HUDEP-2 (cell line): ENCODE data around the gene GPR137B.
"Not testable (repeated sequence)": the region's sequence is repeated elsewhere in the genome, so short reads cannot be mapped to it uniquely, and the experiment has no call there.

Experiments used
- DNase-seq, 76 experiments: peaks; one replicate each; lab custom pipeline; 2025; ENCODE audit not compliant: unreplicated experiment in 76 of 76; lab: John Stamatoyannopoulos, UW

GPR137B gene

DNA sequence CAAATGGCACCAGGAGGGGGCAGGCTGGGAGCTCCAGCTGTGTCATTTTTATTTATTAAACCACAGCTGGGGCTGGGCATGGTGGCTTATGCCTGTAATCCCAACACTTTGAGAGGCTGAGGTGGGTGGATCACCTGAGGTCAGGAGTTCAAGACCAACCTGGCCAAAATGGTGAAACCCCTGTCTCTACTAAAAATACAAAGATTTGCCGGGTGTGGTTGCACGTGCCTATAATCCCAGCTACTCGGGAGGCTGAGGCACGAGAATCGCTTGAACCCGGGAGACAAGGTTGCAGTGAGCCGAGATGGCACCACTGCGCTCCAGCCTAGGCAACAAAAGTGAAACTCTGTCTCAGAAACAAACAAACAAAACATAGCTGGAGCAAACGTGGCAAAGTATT is 15.7 kb downstream of the GPR137B start:
- not testable (repeated sequence) for DNase-seq

DNA sequence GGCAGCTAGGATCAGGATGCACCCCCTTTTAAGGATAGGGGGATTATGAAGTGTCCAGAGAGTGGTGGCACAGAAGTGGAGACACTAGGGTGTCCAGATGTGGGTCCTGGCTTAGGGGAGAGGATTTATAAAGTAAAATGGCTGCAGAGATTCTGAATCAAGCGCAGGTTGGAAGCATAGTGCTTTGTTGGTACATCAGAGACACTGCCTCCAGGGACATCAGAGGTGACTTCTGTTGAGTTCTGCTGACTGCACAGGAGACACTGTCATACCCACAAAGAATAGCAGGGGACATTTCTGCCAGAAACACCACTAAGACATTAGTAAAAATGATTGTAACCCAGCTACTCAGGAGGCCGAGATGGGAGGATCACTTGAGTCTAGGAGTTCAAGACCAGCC is 16.4 kb downstream of the GPR137B start:
- no peak for DNase-seq

DNA sequence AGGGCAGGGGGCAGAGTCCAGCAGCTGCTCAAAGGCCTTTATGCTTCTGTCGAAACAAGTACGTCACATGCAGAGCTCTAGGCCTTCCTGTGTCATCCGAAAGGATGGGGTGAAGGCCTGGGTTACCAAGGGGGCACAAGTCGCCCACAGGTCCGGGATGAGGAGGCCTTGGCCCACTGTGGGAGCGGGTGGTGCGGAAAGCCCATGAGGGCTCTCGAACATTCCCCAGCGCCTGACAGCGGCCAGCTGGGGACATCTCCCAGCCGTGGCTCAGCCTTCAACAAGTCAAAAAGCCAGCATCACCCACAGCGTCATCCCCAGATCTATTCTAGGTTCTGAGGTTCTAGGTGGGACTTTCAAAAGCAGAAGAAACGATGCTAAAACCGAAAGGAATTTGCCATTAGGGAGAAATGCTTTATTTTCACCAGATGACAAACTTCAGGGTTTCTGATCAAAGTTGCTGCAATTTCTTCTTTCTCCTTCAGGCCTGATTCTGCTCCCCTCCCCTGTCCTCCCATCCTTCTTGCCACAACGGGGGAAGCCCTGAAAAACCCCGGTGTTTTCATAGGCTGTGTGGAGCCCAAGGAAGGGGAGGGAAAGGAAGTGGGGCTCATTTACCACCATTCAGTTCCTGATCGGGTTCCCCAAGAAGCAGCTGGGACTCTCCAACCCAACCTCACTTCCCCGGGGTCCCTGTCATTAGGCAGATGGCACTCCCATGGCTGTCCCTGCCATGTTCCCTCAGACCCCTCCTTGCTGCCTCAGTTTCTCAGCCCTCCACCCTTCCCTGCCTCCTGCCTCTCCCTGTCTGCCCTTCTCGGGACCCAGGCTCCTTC is 17.6 kb downstream of the GPR137B start:
- DNase-seq = no peak

DNA sequence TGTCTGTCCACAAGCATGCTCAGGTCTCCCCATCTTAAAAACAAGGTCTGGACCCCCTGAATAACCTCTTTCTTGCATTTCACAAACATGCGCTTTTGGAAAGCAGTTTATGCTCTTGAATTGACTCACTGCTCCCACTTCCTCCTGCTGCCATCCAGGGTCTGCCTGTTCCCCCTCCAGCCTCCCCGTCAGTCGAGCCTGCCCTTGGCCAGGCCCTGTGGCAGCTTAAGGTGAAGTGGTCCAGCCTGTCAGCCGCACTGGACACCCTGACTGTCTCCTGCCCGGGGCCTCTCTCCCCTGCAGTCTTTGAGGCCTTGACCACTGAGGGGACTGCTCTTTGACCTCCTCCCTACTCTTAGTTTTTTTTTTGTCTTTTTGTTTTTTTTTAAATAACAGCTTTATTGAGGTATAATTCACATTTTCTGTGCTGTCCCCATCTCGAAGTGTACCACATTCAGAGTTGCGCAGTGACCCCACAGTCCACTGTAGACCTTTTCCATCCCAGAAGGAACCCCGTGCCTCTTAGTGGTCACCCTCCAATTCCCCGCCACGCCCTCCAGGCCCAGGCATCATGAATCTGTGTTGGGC is 18.3 kb downstream of the GPR137B start:
- no peak for DNase-seq

DNA sequence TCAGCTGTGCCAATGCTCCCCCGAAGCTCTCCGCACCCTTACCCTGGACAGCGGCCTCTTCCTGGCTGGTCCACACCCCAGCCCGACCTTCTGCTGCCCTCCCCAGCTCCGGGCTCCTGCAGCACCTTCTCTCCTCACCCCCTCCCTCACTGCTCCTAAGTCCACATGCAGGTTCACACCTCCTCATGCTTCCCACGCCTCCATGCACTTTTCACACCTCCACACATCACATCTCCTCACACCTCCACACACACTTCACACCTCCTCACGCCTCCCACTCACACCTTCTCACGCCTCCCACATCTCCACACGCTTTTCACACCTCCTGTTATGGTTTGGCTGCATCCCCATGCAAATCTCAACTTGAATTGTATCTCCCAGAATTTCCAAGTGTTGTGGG is 18.9 kb downstream of the GPR137B start:
- DNase-seq = no peak

DNA sequence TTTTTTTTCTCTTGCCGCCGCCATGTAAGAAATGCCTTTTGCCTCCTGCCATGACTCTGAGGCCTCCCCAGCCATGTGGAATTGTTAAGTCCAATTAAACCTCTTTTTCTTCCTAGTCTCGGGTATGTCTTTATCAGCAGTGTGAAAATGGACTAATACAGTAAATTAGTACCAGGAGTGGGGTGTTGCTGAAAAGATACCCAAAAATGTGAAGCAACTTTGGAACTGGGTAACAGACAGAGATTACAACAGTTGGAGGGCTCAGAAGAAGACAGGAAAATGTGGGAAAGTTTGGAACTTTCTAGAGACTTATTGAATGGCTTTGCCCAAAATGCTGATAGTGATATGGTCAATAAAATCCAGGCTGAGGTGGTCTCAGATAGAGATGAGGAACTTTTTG is 19.4 kb downstream of the GPR137B start:
- DNase-seq = not testable (repeated sequence)

DNA sequence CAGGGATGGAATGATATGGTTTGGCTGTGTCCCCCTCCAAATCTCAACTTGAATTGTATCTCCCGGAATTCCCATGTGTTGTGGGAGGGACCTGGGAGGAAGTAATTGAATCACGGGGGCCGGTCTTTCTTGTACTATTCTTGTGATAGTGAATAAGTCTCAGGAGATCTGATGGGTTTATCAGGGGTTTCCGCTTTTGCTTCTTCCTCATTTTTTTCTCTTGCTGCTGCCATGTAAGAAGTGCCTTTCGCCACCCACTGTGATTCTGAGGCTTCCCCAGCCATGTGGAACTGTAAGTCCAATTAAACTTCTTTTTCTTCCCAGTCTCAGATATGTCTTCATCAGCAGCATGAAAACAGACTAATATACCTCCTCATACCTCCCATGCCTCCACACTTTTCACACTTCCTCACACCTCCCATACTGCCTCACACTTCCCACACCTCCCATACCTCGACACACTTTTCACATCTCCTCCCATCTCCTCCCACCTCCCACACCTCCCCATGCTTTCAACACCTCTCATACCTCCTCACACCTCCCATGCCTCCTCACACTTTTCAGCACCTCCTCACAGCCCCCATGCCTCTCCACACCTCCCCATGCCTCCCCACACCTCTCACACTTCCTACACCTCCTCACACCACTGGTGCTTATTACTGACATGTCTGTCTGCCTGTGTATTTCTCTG is 21.3 kb downstream of the GPR137B start:
- no peak for DNase-seq

DNA sequence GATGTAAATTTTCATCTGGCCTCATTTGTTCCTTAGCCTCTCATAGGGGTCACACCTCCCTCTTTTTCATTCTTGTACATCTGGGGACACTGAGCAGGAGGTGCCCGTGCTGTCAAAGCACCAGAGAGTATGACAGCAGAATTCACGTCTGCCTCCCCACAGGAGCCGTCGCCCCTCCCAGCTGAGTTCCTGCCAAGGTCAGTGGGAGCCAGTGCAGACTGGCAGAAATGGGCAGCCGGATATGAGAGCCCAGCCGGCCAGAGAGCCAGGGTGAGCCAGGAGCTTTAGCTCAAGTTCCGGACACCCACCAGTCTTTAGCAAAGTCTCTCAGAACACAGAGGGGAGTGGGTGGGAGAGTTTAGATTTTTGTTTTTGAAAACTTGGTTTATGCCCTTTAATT is 21.9 kb downstream of the GPR137B start:
- no peak for DNase-seq

DNA sequence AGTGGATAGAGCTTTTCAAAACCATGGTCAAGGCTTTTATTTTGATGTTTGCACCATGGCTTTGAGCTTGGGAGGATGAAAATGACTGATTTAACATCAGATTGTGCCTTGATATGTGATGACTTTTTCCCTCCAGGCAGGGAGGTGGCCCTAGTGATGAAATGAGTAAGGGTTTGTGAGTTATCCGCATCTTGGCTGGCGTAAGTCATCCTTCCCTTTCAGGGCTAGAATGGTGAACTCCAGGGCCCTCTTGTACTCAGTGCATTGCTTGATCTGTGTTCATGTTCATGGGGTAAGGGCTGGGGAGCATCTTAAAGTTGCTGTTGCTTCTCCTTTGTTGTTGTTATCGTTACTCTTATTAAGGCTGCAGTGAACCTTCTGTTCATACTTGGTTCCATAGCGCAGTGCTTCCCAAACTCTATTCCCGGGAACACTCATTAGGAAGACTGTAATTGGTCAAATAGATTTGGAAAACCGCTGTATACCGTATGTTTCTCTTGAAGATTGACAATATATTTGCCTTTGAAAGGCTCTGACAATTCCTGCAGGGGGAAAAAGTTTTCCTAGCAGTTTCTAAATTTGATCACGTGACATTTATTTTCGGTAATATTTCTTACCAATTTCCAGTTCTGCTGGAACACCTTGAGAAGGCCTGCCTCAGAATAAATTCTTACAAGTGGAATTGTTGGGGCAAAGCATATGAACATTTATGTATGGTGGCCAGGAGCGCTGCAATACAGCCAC is 23.1 kb downstream of the GPR137B start:
- no peak for DNase-seq

DNA sequence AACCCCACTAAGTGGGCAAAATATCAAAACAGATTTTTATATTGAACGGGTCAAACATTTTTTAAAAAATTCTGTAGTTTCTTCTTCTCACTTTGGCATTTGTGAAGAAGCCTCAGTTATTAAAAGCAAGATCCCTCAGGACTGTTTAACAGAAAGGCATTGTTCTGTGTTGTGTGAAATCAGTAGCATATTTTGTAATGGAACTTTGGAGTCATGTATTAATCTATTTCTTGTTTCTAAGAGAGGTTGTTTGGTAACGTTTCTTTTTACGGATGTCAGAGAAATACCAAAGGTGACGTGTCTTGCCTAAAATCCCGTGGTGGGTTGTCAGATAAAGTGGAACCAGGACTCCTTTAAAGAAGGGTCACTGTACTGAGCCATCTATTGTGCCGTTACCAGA is 23.7 kb downstream of the GPR137B start:
- DNase-seq = no peak

DNA sequence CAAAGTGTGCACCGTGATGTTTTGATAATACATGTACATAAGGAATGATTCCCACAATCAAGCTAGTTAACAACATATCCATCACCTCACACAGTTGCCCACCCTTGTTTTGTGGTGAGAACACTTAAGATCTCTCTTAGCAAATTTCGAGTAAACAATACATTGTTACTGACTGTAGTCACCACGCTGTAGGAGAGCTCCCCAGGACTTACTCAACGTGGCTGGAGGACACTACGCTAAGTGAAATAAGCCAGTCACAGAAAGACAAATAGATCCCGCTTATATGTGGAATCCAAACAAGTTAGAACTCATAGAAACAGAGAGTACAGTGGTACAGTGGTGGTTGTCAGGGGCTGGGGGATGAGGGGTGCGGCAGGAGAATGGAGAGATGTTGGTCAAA is 24.8 kb downstream of the GPR137B start:
- no peak for DNase-seq

DNA sequence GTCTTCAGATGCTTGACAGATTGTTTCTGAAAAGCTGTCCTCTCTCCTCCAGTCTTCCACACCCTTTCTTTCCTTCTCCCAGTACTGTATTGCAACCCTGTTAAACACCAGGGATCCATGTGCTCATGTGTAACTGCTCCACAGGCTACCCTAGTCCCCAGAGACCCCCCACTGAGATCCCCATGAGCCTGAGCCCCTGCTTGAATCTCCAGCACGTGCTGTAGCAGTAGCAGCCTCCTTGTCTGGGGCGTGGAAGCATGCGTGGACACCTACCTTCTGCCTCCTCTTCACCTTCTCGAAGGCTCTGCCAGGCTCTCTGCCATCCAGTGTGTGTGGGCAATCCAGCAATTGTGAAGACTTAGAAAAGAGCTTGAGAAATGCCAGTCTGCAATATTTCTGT is 25.2 kb downstream of the GPR137B start:
- no peak for DNase-seq

DNA sequence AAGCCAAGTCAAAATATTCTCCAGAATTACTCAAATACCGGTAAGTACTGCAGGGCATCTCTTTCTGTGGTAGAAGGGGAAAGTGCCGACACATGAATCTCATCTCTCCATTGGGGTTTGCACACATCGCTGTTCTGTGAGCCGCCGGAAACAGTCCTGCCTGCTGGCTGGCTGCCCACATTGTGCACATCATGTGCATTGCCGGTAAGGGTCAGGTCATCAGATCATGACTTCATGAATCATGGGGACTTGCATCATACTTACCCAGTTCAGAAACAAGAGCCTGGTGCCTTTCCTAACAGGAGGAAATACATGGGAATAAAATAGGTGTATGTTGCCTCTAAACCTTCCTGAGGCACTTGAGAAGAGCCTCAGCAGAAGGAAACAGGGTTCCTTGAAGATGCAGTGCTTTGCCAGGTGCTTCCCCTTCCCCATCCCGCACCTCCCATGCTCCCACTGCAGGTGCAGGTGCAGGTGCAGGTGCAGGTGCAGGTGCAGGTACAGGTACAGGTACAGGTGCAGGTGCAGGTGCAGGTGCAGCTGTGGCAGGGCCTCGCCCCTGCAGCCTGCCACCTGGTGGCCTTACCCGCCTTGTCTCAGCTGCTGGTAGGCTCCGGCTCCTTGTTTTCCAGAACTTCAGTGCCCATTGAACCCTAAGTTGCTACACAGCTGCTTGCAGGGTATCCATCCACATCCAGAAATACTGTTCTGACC is 26.5 kb downstream of the GPR137B start:
- DNase-seq = no peak

DNA sequence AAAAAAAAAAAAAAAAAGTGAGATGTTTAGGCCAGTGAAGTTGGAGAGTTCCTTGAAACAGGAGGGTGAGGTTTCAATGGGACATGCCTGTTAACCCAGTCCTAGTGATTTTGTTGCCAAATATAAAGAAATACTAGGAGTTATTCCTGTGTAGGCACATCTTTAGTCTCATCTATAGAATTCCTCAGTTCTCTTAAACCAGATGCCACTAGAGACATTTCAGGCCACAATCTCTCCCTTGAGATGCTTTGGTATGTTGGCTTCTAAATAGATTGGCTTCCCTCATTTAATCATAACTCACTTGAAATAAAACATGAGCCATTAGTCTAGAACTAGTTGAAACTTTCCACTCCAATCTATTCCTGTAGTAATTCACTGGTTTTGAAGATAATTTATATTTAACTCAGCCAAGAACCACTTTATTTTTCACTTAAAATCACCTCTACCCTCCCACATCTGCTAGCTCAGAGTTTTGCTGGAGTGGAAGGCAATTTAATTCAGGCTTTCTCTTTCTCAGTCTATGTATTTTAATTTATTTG is 29.8 kb downstream of the GPR137B start:
- no peak for DNase-seq

DNA sequence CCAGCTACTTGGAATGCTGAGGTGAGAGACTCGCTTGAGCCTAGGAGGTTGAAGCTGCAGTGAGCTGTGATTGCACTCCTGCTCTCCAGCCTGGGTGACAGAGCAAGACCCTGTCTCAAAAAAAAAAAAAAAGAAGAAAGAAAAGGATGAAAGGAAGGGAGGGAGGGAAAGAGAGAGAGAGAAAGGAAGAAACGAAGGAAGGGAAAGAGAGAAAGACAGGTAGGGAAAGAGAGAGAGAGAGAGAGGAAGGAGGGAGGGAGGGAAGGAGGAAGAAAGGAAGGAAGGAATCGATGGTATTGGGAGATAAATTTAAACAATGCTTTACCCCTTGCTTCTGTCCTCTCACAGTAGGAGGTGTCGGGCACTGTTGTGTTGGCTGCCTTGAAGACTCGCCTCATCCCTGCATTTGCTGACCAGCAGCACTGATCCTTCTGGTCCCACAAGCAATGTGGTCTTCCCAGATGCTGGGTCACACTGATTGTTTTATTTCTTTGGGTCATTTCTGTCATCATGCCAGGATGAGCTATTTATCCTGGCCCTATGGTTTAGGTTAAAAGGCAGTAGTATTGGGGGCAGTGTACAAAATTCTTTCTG is 30.9 kb downstream of the GPR137B start:
- no peak for DNase-seq

DNA sequence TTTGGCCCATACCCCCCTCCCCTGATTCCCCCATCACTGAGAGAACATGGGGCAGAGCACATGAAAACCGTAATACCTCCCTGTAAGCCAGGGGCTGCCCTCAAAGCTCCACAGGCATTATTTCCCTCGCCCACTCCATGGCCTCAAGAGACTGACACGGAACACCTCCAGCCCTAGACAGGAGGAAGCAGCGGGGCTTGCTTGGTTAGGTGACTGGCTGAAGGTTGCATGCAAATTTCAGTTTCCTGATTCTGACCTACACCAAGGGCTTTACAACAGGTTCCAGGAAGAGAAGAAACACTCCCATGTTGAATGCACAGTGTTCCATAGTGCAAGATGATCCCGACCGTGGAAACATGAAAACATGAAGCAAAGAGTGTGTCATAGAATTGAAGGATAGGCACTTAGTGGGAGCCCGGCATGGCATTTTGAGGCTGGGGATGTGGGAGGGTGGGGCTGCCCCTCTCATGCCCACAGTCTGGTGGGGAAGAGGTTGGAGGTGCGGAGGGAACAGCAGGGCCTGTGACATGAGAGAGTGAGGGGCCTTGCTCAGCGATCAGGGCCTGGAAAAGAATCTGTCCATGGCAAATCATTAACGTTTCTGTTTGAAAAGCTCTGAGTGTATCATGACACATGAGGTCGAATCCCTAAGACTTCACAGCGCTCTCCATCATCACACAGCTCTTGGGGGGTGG is 33.5 kb downstream of the GPR137B start:
- DNase-seq = no peak

DNA sequence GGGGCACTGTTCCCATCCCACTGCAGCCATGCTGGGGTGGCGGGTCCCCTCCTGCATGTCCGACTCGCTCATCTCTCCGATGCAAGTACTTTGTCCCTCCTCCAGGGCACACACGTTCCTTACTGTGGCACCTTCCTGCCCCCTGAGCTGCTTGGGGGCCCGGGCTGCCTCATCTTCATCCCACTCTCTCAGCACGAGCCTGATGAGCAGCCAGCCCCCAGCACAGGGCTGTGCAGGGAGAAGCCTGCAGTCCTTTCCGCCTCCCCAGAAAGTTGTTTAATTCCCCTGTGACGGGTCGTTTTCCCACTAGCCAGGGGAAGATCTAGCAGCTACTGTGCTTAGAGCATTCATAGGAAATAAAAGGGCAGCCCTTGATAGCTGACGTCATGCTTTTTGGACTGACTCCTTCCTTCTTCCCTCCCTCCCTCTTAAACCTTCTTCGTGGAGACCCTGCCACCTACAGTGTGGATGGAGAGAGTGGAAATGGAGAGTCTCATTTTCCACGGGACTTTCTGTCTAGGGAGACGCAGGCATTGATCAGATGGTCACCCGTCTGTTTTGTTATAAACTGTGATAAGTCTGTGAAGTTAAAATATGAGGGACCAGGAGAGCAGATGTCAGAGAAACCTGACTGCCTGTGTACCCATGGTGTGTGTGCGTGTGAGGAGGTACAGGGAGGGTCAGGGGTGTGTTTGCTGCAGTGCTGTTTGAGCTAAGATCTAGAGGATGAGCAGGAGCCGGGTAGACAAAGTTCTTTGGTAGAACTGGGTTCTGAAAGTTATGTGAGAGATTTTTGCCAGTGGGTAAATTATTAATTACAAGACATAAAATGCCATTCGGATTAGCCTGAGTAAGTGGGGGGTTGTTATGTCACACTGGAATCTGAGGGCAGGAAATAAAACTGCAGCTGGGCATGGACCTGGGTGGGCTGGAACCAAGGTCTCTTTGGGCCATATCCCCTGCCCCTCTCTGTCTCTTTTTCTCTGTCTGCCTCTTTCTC is 34.3 kb downstream of the GPR137B start:
- DNase-seq = no peak

DNA sequence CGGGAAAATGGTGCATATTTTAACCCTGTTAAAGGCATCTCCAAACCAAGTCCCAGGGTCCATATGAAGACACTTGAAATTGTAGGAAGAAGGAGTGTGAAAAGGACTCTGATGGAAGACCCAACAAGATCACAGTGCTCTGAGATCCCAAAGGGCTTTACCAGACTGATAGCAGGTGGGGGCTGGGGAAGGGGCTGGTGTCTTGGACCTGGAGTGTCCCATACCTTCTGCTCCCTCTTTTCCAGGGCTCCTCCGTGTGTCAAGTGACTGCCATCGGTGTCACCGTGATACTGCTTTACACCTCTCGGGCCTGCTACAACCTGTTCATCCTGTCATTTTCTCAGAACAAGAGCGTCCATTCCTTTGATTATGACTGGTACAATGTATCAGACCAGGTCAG is 37.3 kb downstream of the GPR137B start:
- DNase-seq = no peak
